NCI-H226 (cell line): ENCODE results near the gene ABHD1.

Experiments
- DNase-seq: peaks from one replicate; pipeline ENCODE4 v3.0.0-alpha.2; 2015

The ABHD1 gene

DNA sequence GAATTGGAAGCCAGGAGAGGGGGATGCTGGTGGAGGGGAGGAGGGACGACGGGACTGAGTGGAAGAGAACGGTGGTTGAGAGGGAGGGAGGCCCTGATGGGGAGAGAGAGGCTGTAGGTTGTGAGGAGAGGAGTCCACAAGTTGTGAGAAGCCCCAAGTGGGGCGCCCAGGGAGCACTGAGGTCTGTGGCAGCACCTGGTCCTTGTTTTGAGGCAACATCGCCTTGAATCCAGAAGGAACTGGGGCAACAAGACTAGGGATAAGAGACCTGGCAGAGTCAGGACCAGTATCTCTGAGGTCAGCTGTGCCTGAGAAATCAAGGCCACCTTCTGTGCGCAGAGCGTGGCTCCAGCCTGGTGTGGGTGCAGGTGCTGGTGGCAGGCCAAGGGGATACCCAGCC, 14.5 kb downstream of the ABHD1 start:
- no peak for DNase-seq

DNA sequence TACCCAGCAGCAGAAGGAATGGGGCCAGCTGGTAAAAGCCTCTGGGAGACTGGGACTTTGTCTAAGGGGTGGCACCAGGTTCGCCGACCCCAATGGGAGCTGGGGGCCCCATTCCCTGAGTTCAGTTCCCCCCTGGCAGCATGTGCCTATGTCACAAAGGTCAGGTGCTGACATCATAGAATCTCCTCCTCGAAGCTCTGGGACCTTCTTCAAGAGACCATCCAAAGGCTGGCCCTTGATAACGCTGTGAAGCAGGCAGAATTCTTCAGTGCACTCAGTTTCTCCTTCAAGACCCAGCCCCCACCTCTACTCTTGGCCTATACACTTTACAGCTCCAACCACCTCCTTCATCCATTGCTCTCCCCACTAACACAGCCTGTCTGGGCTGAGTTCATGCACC, 15.7 kb downstream of the ABHD1 start, which contains the start of gene PRR30:
PRR30 (minus strand) TSS at position 101 of the 400 bp plus-strand sequence. CDS start 1,081 bp downstream, outside the sequence.
- DNase-seq, result no peak

DNA sequence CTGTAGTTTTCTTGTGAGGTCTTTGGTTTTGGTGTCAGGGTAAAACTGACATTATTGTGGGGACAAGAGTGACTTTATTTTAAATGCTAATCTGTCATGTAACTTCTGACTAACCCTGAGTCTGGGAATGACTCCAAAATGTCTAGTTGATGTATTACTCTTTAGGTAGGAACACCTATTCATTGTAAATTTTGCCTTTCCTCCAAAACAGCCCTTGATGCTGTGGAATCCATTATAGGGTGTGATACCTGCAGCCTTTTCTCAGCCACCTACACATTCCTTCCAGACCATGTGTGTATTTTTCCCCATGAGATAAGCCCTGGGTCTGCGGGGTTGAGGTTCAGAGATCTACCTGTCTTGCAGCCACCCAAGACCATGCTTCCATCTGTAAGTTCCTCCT, 19.7 kb downstream of the ABHD1 start:
- no peak for DNase-seq

DNA sequence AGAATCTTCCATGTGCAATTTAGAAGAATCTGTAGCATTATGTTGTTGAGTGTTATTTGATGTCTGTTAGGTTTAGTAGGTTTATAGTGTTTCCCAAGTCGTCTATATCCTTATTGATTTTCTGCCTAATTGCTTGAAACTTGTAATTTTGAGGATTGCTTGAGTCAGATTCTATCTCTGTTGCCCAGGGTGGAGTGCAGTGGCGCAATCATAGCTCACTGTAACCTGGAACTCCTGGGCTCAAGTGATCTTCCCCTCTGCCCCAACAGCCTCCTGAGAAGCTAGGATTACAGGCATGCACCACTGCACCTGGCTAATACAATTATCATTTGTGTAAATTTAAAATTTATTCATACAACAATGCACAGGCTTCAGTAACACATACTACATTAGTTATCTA, 22.1 kb downstream of the ABHD1 start:
- DNase-seq, result no peak

DNA sequence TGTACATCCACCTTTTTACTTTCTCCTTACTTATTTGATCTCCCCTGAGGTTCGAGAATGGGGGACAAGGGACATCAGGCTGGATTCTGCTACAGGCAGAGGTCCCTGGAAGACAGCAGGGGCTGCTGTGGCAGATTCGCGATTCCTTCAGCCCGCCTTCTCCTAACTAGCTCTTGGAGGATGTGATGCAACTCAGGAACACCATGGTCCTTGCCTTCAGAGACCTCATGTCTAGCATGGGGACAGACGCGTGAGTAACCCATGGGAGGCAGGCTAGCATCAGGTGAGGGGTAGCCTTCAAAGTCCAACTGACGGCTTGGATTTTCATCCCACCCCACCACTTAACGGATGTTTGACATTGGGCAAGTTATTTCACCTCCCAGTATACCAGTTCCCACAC, 24.3 kb downstream of the ABHD1 start:
- no peak for DNase-seq

DNA sequence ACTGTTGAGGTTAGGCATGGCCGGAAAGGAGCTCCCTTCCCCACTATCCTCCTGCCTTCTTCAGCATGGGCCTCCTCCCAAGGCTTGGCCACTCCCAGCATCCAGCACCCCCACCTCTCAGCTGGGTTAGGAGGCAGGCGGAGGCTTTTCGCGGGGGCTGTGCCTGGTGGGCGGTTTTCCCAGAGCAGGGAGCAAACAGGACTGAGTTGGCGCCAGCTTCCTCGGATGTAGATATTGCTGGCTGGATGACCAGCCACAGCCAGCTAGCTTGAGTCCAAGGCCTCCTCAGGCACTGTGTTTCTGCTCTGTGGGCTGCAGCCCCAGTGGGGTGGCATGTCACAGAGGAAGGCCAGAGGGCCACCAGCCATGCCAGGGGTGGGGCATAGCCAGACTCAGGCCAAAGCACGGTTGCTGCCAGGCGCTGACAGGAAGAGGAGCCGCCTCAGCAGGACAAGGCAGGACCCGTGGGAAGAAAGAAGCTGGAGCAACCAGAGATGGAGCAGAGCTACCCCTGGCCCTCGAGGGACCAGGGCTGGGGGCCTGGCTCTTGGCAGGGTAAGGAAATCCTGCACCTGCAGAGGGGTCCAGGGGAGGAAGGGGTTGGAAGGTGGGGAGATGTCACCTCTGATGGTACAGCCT, 25.3 kb downstream of the ABHD1 start, which contains the start of gene TCF23:
TCF23 (plus strand) TSS at position 204 of the 639 bp plus-strand sequence; CDS start at position 334, 130 bp downstream.
- DNase-seq, result peak; percentile 29

DNA sequence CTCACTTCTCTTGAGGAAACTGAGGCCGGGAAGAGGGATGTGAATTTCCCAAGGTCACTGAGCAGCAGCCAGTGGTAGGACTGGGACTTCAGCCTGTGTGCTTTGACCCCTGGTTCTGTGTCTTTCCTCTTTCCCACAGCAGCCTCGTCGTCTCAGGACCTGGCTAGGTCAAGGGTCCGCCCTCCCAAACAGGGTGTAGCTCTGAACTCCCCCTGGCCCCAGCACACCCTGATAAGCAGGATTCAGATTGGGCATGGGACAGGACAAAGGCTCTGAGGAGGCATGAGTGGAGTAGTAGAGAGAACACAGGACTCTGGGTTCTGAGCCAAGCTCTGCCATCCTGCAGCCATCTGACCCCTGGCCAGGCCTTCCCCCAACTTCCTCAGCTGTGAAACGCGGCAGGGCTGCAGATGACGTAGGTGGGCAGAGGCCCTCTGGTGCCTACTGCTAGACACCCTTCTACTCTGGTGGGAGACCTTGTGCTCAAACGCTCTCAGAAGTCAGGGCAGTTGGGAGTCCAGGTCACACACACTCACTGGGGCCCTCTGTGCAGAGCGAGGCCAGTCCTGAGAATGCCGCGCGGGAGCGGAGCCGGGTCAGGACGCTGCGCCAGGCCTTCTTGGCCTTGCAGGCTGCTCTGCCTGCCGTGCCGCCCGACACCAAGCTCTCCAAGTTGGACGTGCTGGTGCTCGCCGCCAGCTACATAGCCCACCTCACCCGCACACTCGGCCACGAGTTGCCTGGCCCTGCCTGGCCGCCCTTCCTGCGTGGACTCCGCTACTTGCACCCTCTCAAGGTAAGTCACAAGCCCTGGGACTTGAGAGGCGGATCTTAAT, 26.2 kb downstream of the ABHD1 start:
- DNase-seq, result no peak

DNA sequence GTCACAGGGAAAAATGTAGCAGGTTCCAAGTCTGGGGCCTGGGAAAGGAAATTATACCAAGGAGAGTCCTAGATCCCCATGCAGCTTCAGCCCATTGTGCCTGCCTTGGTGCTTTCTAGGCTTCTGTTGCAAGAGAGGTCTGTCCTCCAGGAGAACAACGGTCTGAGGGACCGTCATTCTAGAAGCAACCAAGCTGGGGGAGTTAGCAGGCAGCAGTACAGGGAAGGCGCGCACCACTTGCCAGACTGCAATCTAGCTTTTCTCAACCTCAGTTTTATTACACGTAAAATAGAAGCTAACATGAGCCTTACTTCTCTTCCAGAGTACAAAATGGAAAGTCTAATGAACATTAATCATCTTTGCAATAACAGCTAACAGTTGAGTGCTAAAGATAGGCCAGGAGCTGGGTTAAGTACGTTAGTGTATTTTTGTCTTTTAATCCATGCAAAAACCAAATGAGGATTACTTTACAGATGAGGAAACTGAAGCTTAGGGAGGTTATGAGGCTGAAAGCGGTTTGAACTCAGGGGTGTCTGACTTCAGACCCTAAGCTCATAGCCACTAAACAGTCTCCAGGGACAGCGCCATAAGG, 27.1 kb downstream of the ABHD1 start:
- no peak for DNase-seq

DNA sequence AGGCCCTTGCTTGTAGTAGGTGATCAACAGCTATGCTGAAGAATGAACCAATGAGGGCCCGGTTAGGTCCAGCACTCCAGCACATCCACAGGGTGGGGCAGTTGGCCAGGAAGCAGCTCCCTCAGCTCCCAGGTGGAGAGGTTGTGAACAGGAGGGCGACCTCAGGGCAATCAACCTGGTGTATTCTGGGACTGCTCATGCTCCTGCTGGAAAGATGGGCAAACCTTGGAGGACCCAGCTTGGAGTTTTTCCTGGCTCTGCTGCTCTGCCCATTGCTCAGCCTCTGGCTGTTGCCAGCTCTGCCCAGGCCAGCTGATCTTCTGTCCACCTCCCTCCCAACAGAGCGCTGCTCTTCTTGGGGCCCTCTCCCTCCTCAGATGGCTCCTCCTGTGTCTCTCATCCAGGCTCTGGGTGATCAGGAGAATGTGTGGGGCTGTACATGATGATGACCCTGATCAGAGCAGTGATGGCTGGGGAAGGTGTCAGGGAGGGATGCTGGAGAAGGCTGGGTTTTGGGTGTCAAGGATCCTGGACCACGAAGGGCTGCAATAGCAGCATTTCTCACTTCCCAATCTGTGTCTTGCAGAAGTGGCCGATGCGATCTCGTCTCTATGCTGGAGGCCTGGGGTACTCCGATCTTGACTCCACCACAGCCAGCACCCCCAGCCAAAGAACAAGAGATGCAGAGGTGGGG, 28.6 kb downstream of the ABHD1 start:
- no peak for DNase-seq

DNA sequence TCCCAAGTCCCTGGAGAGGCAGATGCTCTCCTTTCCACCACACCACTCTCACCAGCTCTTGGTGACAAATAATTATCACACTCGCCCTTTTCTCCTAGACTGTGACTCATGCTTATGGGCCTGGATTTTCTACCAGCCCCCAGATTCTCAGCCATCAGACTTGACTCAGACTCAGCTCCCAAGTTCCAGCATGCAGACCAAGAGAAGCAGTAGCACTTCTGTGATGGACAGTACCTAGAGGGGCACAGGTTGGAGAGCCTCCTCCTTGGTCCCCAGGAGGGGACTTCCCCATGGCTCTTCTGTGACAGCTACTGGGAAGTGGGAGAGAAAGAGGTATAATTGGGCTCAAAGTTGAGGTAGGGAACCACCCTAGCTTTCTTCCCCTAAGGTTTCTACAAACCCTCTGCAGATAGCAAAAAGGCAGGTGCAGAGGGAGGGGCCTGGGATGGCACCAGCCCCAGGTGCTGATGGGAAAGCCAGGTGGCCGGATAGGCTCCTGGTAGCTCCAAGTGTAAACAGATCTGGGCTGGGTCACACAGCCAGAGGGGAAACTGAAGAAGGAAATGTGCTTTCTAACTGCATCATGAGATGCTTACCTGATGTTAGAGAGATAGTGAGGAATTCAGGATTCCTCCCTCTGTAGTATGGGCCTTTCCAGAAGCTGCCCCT, 29.3 kb downstream of the ABHD1 start:
- no peak for DNase-seq

DNA sequence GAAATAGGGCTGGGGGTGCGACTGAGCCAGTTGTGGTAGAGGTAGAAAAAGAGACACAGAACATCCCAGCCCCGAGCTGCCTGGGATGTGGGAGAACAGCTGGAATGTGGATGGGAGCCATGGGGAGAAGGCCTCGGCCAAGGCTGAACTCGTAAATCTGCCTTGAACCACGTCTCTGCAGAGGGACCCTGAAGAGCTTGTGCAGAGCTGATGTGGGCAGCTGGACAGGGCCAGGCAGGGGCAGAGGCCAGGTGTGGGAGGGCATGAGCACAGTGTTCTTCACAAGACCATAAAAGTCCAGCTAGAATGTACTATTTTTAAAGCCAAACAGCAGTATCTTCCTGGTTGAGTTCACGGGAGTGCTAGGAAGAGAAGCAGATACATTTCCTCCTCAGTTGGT, 30.9 kb downstream of the ABHD1 start:
- no peak for DNase-seq

DNA sequence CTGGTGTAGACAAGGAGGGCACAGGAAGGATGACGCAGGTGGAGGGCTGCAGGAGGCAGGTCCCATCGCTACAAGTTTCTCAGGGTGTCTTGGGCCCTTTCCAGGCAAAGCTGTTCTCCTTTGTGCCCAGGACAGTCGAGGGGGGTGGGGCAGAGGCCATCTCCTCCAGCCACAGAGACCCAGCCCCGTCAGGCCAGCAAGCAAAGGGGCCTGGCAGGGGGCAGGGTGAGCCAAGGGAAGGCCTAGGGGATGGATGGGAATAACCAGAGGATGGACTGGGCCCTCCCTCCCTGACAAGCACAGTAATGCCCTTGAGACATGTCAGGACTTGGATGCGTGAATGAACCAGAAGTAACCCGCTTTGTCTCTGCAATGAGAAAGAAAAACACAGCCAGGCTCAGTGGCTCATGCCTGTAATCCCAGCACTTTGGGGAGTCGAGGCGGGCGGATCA, 31.5 kb downstream of the ABHD1 start:
- no peak for DNase-seq

DNA sequence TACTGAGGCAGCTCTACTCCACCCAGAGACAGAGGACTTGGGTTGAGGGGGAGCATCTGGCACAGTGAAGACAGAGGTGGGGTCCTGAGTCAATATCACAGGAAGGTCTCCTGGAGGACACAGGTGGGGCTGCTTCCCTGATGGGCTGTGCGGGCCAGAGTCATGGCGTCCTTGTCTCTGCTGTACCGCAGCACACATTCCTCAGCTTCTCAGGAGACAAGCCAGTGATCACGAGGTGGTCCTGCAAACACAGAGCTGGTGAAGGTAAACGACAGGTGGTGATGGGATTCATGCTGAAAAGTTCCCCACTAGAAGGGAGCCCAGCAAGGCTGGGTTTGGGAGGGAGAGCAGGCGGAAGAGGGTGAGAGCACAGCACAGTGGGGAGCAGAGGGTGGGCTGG, 34.9 kb downstream of the ABHD1 start:
- no peak for DNase-seq

DNA sequence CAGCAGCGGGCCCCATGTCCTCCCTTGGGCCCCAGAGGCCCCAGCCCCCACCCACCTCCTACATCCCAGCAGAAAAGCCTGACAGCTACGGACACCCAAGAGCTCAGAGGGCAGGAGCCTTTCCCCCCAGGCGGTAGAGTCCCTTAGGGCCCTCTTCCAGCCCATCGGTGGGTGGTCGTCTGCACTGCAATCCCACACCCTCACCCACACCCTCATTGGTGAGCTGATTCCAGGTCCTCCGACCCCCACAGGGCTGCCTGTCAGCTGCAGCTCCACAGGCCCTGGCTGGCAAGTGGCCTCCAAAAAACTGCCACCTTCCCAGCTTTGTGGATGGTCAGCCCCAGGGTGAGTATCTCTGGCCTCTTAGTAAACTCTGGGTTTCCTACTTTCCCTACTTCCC, 35.7 kb downstream of the ABHD1 start:
- DNase-seq, result no peak

DNA sequence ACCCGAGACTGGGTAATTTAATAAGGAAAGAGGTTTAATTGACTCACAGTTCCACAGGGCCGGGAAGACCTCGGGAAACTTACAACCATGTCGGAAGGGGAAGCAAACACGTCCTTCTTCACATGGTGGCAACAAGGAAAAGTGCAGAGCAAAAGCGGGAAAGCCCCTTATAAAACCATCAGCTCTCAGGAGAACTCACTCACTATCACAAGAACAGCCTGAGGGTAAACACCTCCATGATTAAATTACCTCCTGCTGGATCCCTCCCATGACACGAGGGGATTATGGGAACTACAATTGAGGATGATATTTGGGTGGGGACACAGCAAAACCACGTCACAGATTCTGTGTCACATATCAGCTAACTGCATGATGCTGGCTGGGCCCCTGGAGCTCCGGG, 36.6 kb downstream of the ABHD1 start:
- no peak for DNase-seq

DNA sequence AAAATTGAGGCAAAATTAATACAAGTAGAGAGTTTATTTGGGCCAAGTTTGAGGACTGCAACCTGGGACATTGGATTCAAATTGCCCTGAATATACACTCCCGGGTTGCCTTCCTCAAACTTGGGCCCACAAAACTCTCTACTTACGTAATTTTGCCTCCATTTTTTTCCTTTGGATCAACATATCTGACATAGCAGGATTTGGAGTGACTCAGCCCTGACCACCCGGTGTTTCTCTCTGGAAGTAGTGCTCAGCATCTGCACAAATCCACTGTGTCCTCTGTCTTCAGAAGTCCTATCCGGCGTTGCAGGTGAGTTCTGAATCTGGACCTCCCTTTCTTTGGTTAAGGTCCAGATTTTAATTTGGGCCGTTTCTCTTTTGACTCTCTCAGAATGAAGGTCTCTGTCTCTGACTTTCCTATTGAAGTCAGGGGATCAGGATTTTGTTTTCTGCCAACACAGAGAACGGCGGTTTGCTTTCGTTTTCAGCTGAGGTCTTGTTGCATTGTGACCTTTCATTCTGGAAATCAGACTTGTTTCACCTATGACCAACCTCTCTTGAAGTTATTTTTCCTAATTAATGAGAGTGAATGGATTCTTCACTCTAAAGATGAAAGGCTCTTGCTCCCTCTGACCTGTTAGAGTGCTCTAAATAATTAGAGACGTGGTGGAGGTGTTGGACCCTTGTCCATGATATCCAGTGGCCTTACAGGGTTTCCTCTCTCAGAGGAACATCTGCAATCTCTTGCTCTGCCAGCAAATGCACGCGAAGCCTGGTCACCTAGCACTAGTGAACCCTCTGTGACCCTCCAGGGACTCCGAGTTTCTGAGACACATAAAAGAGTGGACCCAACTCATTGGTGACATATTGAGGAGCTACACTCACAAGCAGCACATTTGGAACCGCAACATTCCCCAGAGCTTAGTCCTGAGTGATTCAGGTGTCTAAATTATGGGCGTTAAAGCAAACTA, 38.8 kb downstream of the ABHD1 start:
- DNase-seq, result peak; percentile 23

DNA sequence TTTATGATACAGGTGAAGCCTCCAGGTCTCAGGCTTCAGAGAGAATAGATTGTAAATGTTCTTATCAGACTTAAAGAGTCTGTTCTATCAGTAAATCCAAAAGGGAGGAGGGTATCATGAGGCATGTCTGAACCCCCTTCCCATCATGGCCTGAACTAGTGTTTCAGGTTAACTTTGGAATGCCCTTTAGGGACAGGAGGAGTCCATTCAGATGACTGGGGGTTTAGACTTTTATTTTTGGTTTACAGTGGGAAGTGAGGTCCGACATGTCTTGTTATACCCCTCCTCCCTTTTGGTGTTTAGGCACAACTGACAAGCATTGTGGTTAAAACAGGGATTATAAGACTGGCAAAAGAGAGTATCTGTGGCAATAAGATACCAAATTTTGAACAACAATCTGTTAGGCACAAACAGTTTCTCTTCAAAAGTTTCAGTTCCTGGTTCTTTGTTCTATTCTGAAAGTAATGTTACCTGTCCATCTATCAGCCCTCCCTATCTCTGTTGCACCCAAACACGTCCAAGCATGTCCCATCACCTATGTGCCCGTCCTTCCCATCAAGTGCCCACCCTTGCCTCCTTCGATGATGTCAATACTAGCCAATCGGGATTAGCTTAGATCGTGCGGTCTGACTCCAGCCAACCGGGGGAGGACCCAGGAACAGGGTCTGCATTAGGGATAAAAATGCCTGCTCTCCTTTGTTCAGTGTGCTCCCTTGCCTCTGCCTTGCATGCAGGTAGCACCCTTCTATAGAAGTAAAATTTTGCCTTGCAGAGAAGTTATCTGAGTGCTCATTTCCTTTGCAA, 41.5 kb downstream of the ABHD1 start:
- no peak for DNase-seq

DNA sequence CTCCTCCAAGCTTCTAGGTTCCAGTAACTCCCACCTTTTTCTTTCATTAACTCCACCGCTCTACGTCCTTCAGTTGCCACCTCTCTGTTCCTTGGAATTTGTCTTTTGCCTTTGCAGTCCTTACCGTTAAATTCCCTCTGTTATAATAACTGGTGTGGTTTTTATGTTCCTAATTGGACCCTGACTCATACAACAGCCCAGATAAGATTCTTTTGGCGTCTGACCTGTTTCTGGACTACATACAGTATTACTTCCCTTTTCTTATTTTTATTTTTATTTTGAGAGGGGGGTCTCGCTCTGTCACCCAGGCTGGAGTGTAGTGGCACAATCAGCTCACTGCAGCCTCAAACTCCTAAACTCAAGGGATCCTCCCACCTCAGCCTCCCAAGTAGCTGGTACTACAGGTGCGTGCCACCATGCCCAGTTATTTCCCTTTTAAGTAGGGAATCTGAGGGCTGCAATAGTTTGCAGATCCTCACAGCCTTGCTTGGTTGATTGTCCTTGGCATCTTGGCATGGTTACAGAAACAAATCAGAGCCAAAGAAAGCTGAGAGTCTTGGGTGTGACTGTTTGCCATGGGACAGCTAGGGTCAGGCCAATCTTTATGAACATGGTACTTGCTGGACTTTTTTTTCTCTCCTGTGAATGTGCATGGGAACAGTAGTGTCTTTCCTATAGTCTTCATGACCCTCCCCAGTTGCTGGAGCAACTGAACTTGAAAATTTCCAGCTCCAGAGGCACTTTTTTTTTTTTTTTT, 47.1 kb downstream of the ABHD1 start:
- DNase-seq, result no peak

DNA sequence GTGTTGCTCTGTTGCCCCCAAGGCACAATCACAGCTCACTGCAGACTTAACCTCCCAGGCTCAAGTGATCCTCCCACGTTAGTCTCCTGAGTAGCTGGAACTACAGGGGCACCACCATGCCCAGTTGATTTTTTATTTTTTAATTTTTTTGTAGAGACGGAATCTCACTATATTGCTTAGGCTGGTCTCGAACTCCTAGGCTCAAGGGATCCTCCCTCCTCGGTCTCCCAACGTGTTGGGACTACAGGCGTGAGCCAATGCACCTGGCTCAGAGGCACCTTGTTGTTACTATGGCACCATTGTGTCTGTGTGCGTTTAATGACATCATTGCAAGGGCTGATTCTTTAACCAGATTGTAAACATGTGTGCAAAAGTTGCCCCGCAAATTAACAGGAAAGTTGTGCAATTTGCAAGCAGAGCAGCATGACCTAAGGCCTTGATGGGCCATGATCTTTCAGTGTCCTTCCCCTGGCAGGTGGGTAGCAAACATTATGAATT, 47.8 kb downstream of the ABHD1 start:
- no peak for DNase-seq

DNA sequence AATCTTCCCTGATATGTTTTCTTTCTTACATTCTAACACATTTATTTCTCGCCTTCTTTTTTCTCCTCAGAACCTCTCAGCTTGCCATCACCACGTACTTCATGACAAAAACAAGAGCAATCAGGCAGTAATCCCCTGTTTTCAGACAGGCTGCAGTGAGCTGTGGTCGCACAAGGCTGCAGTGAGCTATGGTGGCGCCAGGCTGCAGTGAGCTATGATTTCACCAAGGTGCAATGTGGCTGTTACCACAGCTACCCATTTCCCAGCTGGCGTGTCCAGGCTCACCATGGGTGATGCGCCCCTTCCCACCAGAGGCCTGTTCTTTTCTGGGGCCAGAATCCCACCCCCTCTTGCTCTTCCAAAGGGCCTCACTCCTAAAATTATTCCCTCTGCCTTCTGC, 51.0 kb downstream of the ABHD1 start:
- no peak for DNase-seq
